Neuronal stem cell (in vitro differentiated cells): ENCODE data around the gene PTGIS.

Experiments used
- DNase-seq: peaks from one replicate; pipeline ENCODE4 v3.0.0-alpha.2; 2013; ENCODE audit warnings: low spot score
- H2AFZ ChIP-seq: one replicate; pipeline ENCODE4 v1.6.1; 2013; ENCODE audit warnings: mild to moderate bottlenecking, low read length, inconsistent platforms
- H2AK5ac ChIP-seq: 2 replicates; pipeline ENCODE4 v1.6.1; 2013; ENCODE audit warnings: low read depth, mild to moderate bottlenecking, inconsistent platforms, low read length, moderate library complexity, mixed read lengths
- H2BK120ac ChIP-seq: 2 replicates; pipeline ENCODE4 v1.6.1; 2013; ENCODE audit warnings: low read depth, mild to moderate bottlenecking, inconsistent platforms, low read length, moderate library complexity, mixed read lengths
- H2BK12ac ChIP-seq: one replicate; pipeline ENCODE4 v1.6.1; 2013; ENCODE audit warnings: low read length, inconsistent platforms
- H2BK15ac ChIP-seq: 2 replicates; pipeline ENCODE4 v1.6.1; 2013; ENCODE audit warnings: mild to moderate bottlenecking, low read length, inconsistent platforms, mixed read lengths
- H2BK5ac ChIP-seq: one replicate; pipeline ENCODE4 v1.6.1; 2013; ENCODE audit warnings: inconsistent platforms, mild to moderate bottlenecking, low read length, moderate library complexity
- H3K14ac ChIP-seq: one replicate; pipeline ENCODE4 v1.6.1; 2013; ENCODE audit warnings: low read length, inconsistent platforms
- H3K18ac ChIP-seq: 2 replicates; pipeline ENCODE4 v1.6.1; 2013; ENCODE audit warnings: low read length, inconsistent platforms
- H3K23ac ChIP-seq: 2 replicates; pipeline ENCODE4 v1.6.1; 2013; ENCODE audit warnings: low read depth, mild to moderate bottlenecking, mixed read lengths, low read length, inconsistent platforms; ENCODE audit not compliant: poor library complexity
- H3K27ac ChIP-seq: replicated peaks from 3 replicates; pipeline ENCODE4 v1.5.1; 2013; ENCODE audit warnings: low read length, inconsistent platforms
- H3K27me3 ChIP-seq, 3 experiments: 2 replicates each; pipeline ENCODE4 v1.6.1; 2013; ENCODE audit warnings: low read length in 3 of 3, mild to moderate bottlenecking in 2 of 3, inconsistent platforms in 1 of 3, low read depth in 1 of 3, mixed read lengths in 1 of 3, moderate library complexity in 1 of 3; ENCODE audit not compliant: control insufficient read depth in 3 of 3, insufficient read depth in 3 of 3
- H3K36me3 ChIP-seq, 2 donors: replicated peaks in 1 of 2; 2 replicates each; pipeline ENCODE4 v1.6.1; 2013; ENCODE audit warnings: low read length in 2 of 2; ENCODE audit not compliant: control insufficient read depth in 2 of 2, insufficient read depth in 2 of 2
- H3K4ac ChIP-seq: 2 replicates; pipeline ENCODE4 v1.6.1; 2013; ENCODE audit warnings: inconsistent platforms, mild to moderate bottlenecking, low read length, moderate library complexity
- H3K4me1 ChIP-seq, 2 donors: 1 replicate in 1 of 2; 2 replicates in 1 of 2; pipeline ENCODE4 v1.6.1; 2013; ENCODE audit warnings: low read length in 2 of 2, low read depth in 1 of 2; ENCODE audit not compliant: control insufficient read depth in 2 of 2, insufficient read depth in 1 of 2
- H3K4me2 ChIP-seq: one replicate; pipeline ENCODE4 v1.6.1; 2013; ENCODE audit warnings: mild to moderate bottlenecking, low read length, inconsistent platforms; ENCODE audit not compliant: insufficient read depth, poor library complexity, severe bottlenecking
- H3K4me3 ChIP-seq, 2 donors: 2 replicates each; pipeline ENCODE4 v1.5.1; 2013; ENCODE audit warnings: low read length in 2 of 2, mild to moderate bottlenecking in 2 of 2, inconsistent platforms in 1 of 2, moderate library complexity in 1 of 2
- H3K79me1 ChIP-seq: one replicate; pipeline ENCODE4 v1.6.1; 2013; ENCODE audit warnings: low read depth, mild to moderate bottlenecking, inconsistent platforms, low read length, moderate library complexity
- H3K9ac ChIP-seq: one replicate; pipeline ENCODE4 v1.6.1; 2013; ENCODE audit warnings: mild to moderate bottlenecking, low read depth, low read length, inconsistent platforms; ENCODE audit not compliant: poor library complexity
- H3K9me3 ChIP-seq, 2 donors: replicated peaks in 1 of 2; 2 replicates each; pipeline versions ENCODE3 to v1.6.1; 2013; ENCODE audit warnings: low read length in 2 of 2, mild to moderate bottlenecking in 2 of 2, inconsistent platforms in 1 of 2, low read depth in 1 of 2, mixed read lengths in 1 of 2, moderate library complexity in 1 of 2; ENCODE audit not compliant: control insufficient read depth in 2 of 2, insufficient read depth in 1 of 2
- H4K8ac ChIP-seq: one replicate; pipeline ENCODE4 v1.6.1; 2013; ENCODE audit warnings: low read depth, mild to moderate bottlenecking, inconsistent platforms, low read length, moderate library complexity
- H4K91ac ChIP-seq: one replicate; pipeline ENCODE4 v1.6.1; 2013; ENCODE audit warnings: low read length, low read depth, mild to moderate bottlenecking, inconsistent platforms; ENCODE audit not compliant: poor library complexity
- WGBS, 2 donors: extraction: QIAGEN DNeasy Blood & Tissue Kit; methylation state at CpG; one replicate each; pipeline ENCODE4 v1.1.7; 2013; ENCODE audit warnings: missing lambda C conversion rate in 2 of 2, mixed read lengths in 1 of 2; ENCODE audit not compliant: insufficient read length in 2 of 2, insufficient replicate concordance in 1 of 2; ENCODE audit errors: extremely low coverage in 2 of 2; 5-methylcytosine and 5-hydroxymethylcytosine counted together

Gene PTGIS

DNA sequence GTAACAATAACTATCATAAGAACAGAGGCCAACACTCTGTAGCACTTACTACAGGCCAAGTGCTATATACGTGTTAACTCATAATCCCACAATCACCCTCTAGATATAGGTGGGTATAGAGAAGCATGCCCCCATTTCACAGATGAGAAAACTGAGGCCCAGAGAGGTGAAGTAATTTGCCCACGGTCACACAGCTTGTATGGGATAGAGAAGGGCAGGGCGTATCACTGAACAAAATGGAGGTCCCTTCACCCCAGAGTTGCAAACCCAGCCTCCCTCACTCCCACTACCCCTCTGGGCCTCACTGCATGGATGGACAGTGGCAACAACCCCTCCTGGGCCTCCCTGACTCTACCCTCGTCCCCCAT lies 31.8 kb upstream of the PTGIS start:
- WGBS, 2 donors: no CpG with 5 or more reads among the region's 4 CpGs
- no peak overlapping the region for H4K91ac ChIP-seq
- no peak overlapping the region for H3K4me3 ChIP-seq

GRCh38 chr20:49597825-49598395 lies 30.0 kb upstream of the PTGIS start:
- no peak for DNase-seq
- WGBS, 2 donors: no CpG with 5 or more reads among the region's 4 CpGs
- no peaks in the 10 kb centered on the region for H3K36me3 ChIP-seq

More for the DNA sequence above, 31.8 kb upstream of the PTGIS start:
- Histone ChIP-seq H3K36me3 (no peaks in the 10 kb centered on the region), H3K4me1 (no peaks in the 10 kb centered on the region), H2BK12ac (no peak overlapping the region), H2AFZ (no peak overlapping the region), H3K27me3 (peaks cover 0 to 9% (median 0%) of the 10 kb centered on the region in 3 experiments), H2BK15ac (no peak overlapping the region), H3K79me1 (no peaks in the 10 kb centered on the region), H4K8ac (no peak overlapping the region), H3K4me2 (no peak overlapping the region), H3K14ac (no peak overlapping the region), H3K9ac (no peak overlapping the region), H3K23ac (no peak overlapping the region), H3K18ac (no peak overlapping the region), H3K27ac (no peak overlapping the region), H2AK5ac (no peak overlapping the region), H3K9me3 (no peaks in the 10 kb centered on the region), H3K4ac (no peak overlapping the region), H2BK5ac (peak overlapping the region; percentile 2), H2BK120ac (no peak overlapping the region)
- no peak for DNase-seq

DNA sequence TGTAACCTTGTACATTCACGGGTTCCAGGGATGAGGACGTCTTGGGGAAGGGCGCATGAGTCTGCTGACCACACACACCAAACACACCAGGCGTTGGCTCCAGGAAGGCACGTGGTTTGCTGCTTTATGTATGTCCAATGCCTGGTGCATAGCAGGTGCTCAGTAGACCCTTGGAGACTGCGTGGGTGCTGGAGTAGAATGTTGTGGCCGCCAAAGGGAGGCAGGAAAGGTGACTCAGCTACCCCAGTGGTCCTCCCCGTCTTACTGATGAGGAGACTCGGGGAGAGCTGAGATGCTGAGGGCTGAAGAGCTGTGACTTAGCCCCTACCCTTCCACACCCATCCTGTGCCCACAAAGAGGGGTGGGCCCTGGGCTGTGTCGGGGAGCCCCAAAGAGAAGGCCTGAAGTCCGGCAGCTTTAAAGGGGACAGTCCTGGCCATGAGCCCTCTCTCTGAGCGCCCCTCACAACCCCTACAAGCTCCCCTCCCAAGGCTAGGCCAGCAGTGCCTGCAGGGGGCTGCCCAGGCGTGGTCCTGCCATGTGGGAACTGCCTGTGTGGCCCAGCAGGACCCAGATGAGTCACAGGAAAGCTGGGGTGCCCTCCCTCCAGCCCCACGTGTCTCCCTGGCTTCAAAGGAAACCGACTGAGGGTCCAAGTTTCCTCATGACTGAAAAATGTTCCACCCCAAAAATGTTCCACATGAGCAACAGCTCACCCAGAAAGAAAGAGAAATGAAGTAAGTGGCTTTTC lies 28.0 kb upstream of the PTGIS start:
- no peak overlapping the region for H4K91ac ChIP-seq
- H3K4me2 ChIP-seq: no peak overlapping the region
- H3K23ac ChIP-seq: peak overlapping the region; percentile 46
- no peaks in the 10 kb centered on the region for H3K9me3 ChIP-seq
- no peak overlapping the region for H2AFZ ChIP-seq
- H3K4me1 ChIP-seq: peaks cover 0 to 4% of the 10 kb centered on the region in 2 donors
- no peak overlapping the region for H4K8ac ChIP-seq
- H3K79me1 ChIP-seq: no peaks in the 10 kb centered on the region
- H3K36me3 ChIP-seq: no peaks in the 10 kb centered on the region
- no peak for DNase-seq
- no peak overlapping the region for H3K4me3 ChIP-seq
- H2BK12ac ChIP-seq: no peak overlapping the region
- H3K4ac ChIP-seq: no peak overlapping the region
- H3K27me3 ChIP-seq: peaks cover 0 to 16% (median 2%) of the 10 kb centered on the region in 3 experiments
- peak overlapping the region; percentile 76 for H2AK5ac ChIP-seq
- H2BK5ac ChIP-seq: peak overlapping the region; percentile 66
- peak overlapping the region; percentile 22 for H3K14ac ChIP-seq
- WGBS, 2 donors: no CpG with 5 or more reads among the region's 15 CpGs
- peak overlapping the region; percentile 81 for H3K18ac ChIP-seq
- peak overlapping the region; percentile 73 for H2BK15ac ChIP-seq
- no peak overlapping the region for H3K27ac ChIP-seq
- peak overlapping the region; percentile 38 for H3K9ac ChIP-seq
- no peak overlapping the region for H2BK120ac ChIP-seq

More at GRCh38 chr20:49597825-49598395, 30.0 kb upstream of the PTGIS start:
- Histone ChIP-seq H2BK120ac (no peak overlapping the region), H3K4me2 (no peak overlapping the region), H3K18ac (no peak overlapping the region), H2AK5ac (no peak overlapping the region), H3K27ac (no peak overlapping the region), H3K27me3 (peaks cover 0 to 13% (median 2%) of the 10 kb centered on the region in 3 experiments), H3K4me3 (peak overlapping the region in 1 of 2 donors; percentile 56), H3K14ac (no peak overlapping the region), H3K9ac (no peak overlapping the region), H2BK12ac (no peak overlapping the region), H3K4ac (no peak overlapping the region), H4K8ac (no peak overlapping the region), H2AFZ (no peak overlapping the region), H3K4me1 (peaks cover 0 to 4% of the 10 kb centered on the region in 2 donors), H4K91ac (no peak overlapping the region), H2BK5ac (no peak overlapping the region), H3K23ac (no peak overlapping the region), H2BK15ac (no peak overlapping the region), H3K9me3 (no peaks in the 10 kb centered on the region), H3K79me1 (no peaks in the 10 kb centered on the region)

DNA sequence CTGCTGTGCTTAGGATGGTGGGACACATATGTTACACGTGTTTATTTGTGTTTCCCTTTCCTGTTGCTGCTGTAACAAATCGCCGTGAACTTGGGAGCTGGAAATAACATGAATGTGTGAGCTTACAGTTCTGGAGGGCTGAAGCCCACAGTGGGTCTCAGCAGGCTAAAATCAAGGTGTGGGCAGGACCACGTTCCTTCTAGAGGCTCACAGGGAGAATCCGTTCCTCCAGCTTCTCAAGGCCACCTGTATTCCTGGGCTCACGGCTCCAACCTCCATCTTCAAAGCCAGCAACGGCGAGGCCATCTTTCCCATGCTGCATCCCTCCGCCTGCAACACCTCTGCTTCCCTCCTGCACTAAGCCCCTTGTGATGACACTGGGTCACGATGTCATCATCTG lies 27.4 kb upstream of the PTGIS start:
- Histone ChIP-seq H3K4me1 (peaks cover 0 to 4% of the 10 kb centered on the region in 2 donors), H3K18ac (peak overlapping the region; percentile 38), H4K91ac (no peak overlapping the region), H3K4me3 (no peak overlapping the region), H4K8ac (no peak overlapping the region), H3K27me3 (peaks cover 0 to 16% (median 2%) of the 10 kb centered on the region in 3 experiments), H3K23ac (peak overlapping the region; percentile 46), H3K4me2 (no peak overlapping the region), H3K9me3 (no peaks in the 10 kb centered on the region), H3K36me3 (no peaks in the 10 kb centered on the region), H3K9ac (no peak overlapping the region), H2BK12ac (no peak overlapping the region), H2BK5ac (peak overlapping the region; percentile 66), H2AFZ (no peak overlapping the region), H3K4ac (no peak overlapping the region), H2BK15ac (peak overlapping the region; percentile 73), H2BK120ac (no peak overlapping the region), H3K79me1 (no peaks in the 10 kb centered on the region), H3K27ac (no peak overlapping the region), H2AK5ac (peak overlapping the region; percentile 43), H3K14ac (peak overlapping the region; percentile 72)
- no peak for DNase-seq
- WGBS, 2 donors: no CpG with 5 or more reads among the region's 10 CpGs
